Lower lobe of right lung (tissue), 2 donors: Measurements from ENCODE around the gene EFNB3. TPM values are rescaled to one million over a fixed set of nuclear protein-coding genes. Genes with fewer than 3 reads are reported as not detected.

Experiments used
- ATAC-seq, 2 donors: fragments of 200-7000 bp; cut with Tn5 transposase; one replicate each; pipeline ENCODE4 v1.9.1; 2020 to 2022; ENCODE audit warnings: mild to moderate bottlenecking in 2 of 2, moderate library complexity in 2 of 2
- DNase-seq: peaks from one replicate; pipeline ENCODE4 v3.0.0-alpha.2; 2020
- H3K27ac ChIP-seq: fragments of 200-600 bp; one replicate; pipeline ENCODE4 v1.8.0; 2022
- H3K27me3 ChIP-seq: fragments of 200-600 bp; one replicate; pipeline ENCODE4 v1.8.0; 2022; ENCODE audit warnings: low read depth
- H3K36me3 ChIP-seq: fragments of 200-600 bp; one replicate; pipeline ENCODE4 v1.8.0; 2022; ENCODE audit warnings: mild to moderate bottlenecking
- H3K4me1 ChIP-seq: fragments of 200-600 bp; one replicate; pipeline ENCODE4 v1.8.0; 2022
- H3K4me3 ChIP-seq: fragments of 200-600 bp; one replicate; pipeline ENCODE4 v1.8.0; 2022; ENCODE audit warnings: mild to moderate bottlenecking
- H3K9me3 ChIP-seq: fragments of 200-600 bp; one replicate; pipeline ENCODE4 v1.8.0; 2022
- intact Hi-C: fragments of 100-400 bp; cut with DNase I; formaldehyde crosslinking; loops from one replicate; pipeline ENCODE4 v1.11.0; 2022
- long read RNA-seq: library from polyadenylated mRNA; unstranded; transcript quantifications from one replicate; pipeline ENCODE4 v2.0.0, GENCODE V29; 2021
- total RNA-seq: library from RNA; stranded (reverse); fragmentation: NEBNext Ultra II Directional; extraction: Animal tissue kit (Norgen Biotek cat#: 25700); gene quantifications from one replicate; pipeline ENCODE4 v1.2.1, GENCODE V29; 2021
- TF ChIP-seq, protein P1 (sequence below): fragments of 200-600 bp; IDR thresholded peaks from one replicate; pipeline ENCODE4 v1.8.0; 2022; ENCODE audit warnings: antibody characterized with exemption, mild to moderate bottlenecking
- donor health status: DM: no; HTN: yes; CAD: no; lungs with severe emphysema.

Gene EFNB3, protein sequence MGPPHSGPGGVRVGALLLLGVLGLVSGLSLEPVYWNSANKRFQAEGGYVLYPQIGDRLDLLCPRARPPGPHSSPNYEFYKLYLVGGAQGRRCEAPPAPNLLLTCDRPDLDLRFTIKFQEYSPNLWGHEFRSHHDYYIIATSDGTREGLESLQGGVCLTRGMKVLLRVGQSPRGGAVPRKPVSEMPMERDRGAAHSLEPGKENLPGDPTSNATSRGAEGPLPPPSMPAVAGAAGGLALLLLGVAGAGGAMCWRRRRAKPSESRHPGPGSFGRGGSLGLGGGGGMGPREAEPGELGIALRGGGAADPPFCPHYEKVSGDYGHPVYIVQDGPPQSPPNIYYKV
- 1.6 TPM for total RNA-seq
- long read RNA-seq, partial matches to known transcripts: 1 of 1 reads
- long read RNA-seq, other reads (novel, unspliced or antisense): 0 of 1 reads

DNA sequence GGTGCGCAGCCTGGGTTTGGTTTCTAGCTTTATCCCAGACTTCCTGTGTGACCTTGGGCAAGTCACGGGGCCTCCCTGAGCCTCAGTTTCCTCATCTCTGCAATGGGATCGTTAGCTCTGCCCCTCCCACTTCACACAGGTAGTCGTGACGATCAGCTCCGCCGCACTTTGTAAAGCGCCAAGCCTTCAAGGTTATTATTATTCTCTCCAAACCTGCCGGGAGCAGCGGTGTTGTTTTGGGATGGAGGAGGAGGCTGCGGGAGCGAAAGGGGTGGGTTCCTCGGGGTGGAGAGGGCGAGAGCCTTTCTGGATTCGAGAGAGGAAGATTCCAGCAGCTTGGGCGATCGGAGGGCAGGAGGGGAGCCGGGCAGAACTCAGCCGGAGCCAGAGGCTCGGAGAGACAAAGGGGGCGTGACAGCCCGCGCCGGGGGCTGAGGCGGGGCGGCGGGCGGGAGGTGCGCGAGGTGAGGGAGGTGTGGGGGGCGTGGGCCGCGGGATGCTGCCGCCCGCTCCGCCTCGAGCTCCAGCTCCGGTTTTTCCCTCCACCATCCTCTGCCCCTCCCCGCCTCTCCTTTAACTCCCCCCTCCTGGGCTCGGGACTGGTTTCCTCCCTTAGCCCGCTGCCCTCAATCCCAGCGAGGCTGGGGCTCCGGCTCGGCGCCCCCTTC, at the start of gene EFNB3:
EFNB3 (plus strand) TSS at position 602 of the 668 bp plus-strand sequence. CDS start 397 bp downstream, outside the sequence.
- H3K27ac ChIP-seq: no peak within 1 kb of the TSS
- ATAC-seq: peak; percentile 39 to 41
- H3K4me3 ChIP-seq: peak within 1 kb of the TSS; percentile 39

DNA sequence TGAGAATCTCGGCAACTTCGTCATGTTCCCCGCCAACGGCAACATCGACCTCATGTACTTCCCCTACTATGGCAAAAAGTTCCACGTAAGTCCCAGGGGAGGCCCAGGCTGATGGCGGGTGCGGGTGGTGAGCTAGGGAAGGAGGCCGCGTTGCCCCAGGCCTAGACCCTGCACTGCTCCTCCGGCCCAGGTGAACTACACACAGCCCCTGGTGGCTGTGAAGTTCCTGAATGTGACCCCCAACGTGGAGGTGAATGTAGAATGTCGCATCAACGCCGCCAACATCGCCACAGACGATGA, 49.5 kb upstream of the EFNB3 start:
- no peaks in the 10 kb centered on the region for H3K9me3 ChIP-seq
- H3K4me3 ChIP-seq: no peak overlapping the region
- H3K27ac ChIP-seq: no peak overlapping the region
- H3K4me1 ChIP-seq: peaks cover 15% of the 10 kb centered on the region
- intact Hi-C loops: no loop called here
- peaks cover 21% of the 10 kb centered on the region for H3K27me3 ChIP-seq
- no peak for ATAC-seq
- TF ChIP-seq, protein P1, sequence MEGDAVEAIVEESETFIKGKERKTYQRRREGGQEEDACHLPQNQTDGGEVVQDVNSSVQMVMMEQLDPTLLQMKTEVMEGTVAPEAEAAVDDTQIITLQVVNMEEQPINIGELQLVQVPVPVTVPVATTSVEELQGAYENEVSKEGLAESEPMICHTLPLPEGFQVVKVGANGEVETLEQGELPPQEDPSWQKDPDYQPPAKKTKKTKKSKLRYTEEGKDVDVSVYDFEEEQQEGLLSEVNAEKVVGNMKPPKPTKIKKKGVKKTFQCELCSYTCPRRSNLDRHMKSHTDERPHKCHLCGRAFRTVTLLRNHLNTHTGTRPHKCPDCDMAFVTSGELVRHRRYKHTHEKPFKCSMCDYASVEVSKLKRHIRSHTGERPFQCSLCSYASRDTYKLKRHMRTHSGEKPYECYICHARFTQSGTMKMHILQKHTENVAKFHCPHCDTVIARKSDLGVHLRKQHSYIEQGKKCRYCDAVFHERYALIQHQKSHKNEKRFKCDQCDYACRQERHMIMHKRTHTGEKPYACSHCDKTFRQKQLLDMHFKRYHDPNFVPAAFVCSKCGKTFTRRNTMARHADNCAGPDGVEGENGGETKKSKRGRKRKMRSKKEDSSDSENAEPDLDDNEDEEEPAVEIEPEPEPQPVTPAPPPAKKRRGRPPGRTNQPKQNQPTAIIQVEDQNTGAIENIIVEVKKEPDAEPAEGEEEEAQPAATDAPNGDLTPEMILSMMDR: no peak
- no peak for DNase-seq
- H3K36me3 ChIP-seq: no peaks in the 10 kb centered on the region

More for the DNA sequence above, at the start of gene EFNB3:
- Histone ChIP-seq H3K9me3 (no peaks in the 10 kb centered on the region), H3K27me3 (peaks cover 60% of the 10 kb centered on the region), H3K4me1 (peaks cover 12% of the 10 kb centered on the region), H3K36me3 (peaks cover 21% of the 10 kb centered on the region)
- intact Hi-C loops: no loop called here
- TF ChIP-seq, protein P1: no peak
- DNase-seq: peak; percentile 39

DNA sequence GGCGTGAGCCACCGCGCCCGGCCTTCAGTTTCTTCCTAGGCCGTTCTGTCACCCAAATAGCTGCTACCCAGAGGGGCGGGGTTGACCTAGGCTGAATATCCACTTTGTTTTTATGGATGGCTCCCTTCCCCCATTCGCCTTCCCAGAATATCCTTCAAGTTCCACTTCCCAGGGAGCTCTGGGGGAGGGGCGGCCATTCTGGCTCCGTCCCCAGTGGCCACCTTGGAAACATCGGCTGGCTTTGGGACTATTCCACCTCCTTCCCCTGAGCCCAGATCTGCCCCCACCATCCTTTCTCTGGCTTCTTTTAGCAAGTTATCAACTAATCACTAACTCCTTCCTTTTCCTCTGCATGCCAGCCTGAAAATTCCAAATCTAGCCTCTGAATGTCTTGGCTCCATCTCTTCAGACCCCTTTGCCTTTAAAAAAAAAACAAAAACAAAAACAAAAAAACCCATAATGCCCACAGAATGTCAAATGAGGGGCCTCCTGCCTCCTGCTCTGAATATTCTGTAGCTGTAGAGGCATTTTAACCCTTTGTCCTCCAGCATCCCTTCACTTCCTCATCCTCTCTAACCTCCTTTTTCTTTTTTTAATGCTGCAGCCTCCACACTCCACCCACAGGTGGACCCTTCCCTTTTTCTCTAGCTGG, 47.9 kb upstream of the EFNB3 start:
- ATAC-seq: peak in 1 of 2 donors; percentile 14
- H3K4me1 ChIP-seq: no peaks in the 10 kb centered on the region
- H3K9me3 ChIP-seq: no peaks in the 10 kb centered on the region
- intact Hi-C loops: no loop called here
- no peaks in the 10 kb centered on the region for H3K36me3 ChIP-seq
- H3K4me3 ChIP-seq: no peak overlapping the region
- no peak overlapping the region for H3K27ac ChIP-seq
- no peak for DNase-seq
- H3K27me3 ChIP-seq: peaks cover 7% of the 10 kb centered on the region
- TF ChIP-seq, protein P1: no peak

DNA sequence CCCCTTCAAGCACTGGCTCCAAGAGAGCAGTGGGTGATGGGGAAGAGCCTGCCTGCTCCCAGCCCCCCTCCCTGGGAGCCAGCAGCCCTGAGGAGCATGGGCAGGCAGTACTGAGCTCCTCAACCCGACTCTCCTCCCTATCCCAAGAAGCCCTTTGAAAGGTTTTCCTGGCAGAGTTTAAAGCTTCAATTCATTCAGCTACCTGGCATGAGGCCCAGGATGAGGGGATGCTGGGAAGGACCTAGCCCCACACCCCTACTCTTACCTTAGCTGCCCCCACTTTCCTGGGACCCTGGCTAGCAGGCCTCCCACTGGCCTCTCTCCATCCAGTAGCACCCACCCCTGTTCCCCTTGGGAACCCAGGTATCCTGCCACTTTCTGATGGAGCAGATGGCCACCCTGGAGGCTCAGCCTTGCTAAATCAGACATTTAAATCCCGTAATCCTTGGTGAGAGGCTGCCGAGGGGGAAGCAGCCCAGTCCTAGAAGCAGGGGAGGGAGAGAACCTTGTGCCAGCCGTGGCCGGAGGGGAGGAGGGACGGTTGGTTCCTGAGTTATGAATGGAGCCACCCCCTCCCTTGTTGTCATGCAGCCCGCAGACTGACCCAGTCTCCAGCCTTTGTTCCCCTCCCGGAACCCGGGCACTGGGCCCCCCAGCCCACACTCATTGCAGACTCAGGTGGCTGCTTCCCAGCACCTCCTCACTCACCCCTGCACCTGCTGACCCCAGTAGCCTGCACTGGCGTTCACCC, 37.2 kb upstream of the EFNB3 start:
- DNase-seq (no peak), ATAC-seq (peak; percentile 11 to 13)
- intact Hi-C loops: no loop called here
- no peak overlapping the region for H3K4me3 ChIP-seq
- no peaks in the 10 kb centered on the region for H3K9me3 ChIP-seq
- TF ChIP-seq, protein P1: no peak
- H3K4me1 ChIP-seq: no peaks in the 10 kb centered on the region
- no peak overlapping the region for H3K27ac ChIP-seq
- no peaks in the 10 kb centered on the region for H3K27me3 ChIP-seq
- peaks cover 69% of the 10 kb centered on the region for H3K36me3 ChIP-seq

DNA sequence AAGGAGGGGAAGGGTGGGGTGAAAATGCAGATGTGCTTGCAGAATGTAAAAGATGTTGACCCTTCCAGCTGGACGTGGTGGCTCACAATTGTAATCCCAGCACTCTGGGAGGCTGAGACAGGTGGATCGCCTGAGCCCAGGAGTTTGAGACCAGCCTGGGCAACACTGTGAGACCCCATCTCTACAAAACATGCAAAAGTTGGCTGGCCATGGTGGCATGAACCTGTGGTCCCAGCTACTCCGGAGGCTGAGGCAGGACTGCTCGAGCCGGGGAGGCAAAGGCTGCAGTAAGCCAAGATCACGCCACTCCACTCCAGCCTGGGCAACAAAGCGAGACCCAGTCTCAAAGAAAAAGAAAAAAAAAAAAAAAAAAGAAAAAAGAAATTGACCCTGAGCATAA, 36.5 kb upstream of the EFNB3 start:
- ATAC-seq: no peak
- no peaks in the 10 kb centered on the region for H3K27me3 ChIP-seq
- no peak for DNase-seq
- H3K4me1 ChIP-seq: no peaks in the 10 kb centered on the region
- TF ChIP-seq, protein P1: no peak
- peaks cover 75% of the 10 kb centered on the region for H3K36me3 ChIP-seq
- H3K27ac ChIP-seq: no peak overlapping the region
- H3K4me3 ChIP-seq: no peak overlapping the region
- H3K9me3 ChIP-seq: peaks cover 4% of the 10 kb centered on the region
- intact Hi-C loops: no loop called here
